C1 segment of cervical spinal cord (tissue), 14 donors: Measurements from ENCODE around the gene PARD3B.
"Not testable (repeated sequence)": the region's sequence is repeated elsewhere in the genome, so short reads cannot be mapped to it uniquely, and the experiment has no call there.

ENCODE experiments used
- DNase-seq, 14 donors: peaks; one replicate each; lab custom pipeline; 2025; lab: John Stamatoyannopoulos, UW

PARD3B gene

DNA sequence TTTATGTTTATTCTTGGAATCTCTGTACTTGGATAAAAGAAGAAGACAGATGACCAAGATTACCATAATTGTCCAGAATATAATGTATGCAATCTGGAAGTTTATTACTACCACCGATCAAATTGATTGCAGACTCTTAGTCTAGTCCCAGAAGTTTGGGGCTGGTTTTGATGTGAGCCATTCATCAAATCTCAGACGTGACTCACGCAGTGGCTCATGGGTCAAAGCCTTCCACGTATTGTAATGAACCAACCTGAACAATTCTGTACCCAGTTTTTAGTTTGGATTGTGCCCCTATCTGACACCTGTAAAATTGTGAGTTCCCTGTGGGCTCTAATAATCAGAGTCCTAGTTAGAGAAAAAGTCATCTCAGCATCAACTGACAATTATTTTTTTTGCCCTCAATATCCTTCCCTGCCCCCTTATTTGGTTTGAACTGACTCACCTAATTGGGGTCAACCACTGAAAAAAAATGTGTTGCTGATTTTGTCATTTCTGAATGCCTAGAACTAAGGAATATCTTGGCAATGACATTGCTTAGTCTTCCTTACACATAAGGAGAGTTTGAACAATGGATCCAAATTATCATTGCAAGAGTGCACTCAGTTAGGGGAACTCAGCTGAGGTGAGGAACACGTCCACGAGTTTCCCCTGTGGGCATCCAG is 917.5 kb downstream of the PARD3B start:
- DNase-seq: no peak

GRCh38 chr2:205463466-205464025 is 918.3 kb downstream of the PARD3B start:
- DNase-seq: no peak

DNA sequence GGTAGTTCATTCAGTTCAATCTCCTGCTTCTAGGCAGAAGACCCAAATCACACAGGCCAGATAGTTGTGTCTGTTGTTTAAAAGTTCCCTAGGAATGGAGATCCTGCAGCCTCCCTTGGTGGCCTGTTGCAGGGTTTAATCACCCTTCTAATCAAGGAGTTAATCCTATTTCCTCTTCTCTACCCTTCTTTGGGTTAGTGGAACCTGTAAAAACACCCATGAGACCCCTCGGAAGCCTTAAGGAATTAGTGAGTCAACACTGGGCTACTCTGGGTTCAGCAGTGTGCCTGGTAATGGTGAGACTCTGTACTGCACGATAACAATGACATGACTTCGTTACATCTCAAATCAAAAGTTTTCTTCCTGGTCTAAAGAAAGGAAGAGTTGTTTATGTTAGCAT is 919.4 kb downstream of the PARD3B start:
- DNase-seq: no peak

- no peak for DNase-seq
Observed at GRCh38 chr2:205465791-205466190, 920.5 kb downstream of the PARD3B start.

DNA sequence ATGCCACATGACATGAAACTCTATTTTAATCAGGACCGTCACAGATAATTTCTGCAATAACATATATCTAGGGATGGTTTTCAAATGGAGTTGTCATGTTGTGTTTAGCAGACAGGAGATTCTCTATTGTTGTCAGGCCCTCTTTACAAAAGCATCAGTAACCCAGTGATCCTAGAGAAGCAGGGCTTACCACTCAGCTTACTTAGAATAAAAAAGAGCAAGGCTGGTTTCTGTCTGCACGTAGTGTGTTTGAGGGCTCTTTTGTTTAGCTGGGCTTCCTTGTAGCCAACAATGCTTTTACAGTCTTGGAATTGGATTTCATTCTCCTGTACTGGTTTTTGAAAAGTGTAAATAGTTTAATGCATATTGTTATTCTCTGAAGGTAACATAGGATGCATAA is 926.5 kb downstream of the PARD3B start:
- DNase-seq: no peak

GRCh38 chr2:205473791-205474190 is 928.5 kb downstream of the PARD3B start:
- DNase-seq: no peak

- DNase-seq: no peak
Observed at GRCh38 chr2:205474741-205475415, 929.6 kb downstream of the PARD3B start.

DNA sequence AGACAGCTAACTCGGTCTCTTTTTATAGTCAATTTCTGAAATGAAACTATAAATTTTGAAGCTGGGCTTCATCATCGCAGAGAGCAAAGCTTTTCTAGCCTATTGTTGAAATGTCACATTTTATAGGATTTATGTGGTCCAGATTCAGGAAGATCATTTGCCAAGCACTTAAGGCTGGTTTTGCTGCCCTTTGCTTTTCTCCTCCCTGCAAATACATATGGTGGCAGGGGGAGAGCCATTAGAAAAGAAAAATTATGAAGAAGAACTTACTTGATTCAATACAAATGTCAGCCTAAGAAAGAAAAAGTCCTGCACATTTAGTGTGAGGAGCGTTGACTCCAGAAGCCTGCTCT is 930.1 kb downstream of the PARD3B start:
- DNase-seq: no peak

DNA sequence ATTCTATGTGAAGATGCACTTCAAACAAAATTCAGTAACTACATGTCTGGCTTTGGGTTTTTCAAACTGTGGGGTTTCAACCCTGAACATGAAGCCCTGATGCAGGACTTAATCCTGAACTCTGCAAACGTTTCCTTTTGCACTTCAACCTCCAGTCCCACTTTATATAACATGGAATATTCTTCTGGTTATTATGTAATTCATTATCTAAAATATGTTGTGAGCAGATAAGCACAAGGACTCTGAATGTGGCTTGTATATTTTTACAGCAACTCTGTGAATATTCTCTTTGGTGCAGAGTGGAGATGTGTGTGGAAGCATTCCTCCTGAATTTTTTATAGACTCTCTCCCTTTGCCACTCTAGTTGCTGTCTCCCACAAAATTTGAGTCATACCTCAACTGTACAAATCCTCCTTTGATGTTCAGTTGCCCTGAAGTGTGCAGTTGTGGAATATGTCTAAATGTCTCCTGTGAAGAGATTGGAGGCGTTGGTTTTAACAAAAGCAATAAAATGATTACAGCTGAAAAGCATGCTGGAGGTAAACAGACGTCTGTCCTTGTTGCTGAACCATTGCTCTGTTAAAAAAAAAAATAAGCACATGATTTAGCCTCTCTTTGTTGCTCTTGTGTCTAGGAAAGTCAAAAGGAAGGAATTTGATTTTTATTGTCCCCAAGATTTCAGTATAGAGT is 931.9 kb downstream of the PARD3B start:
- DNase-seq: no peak

- no peak for DNase-seq
Observed at GRCh38 chr2:205481861-205482260, 936.6 kb downstream of the PARD3B start.

DNA sequence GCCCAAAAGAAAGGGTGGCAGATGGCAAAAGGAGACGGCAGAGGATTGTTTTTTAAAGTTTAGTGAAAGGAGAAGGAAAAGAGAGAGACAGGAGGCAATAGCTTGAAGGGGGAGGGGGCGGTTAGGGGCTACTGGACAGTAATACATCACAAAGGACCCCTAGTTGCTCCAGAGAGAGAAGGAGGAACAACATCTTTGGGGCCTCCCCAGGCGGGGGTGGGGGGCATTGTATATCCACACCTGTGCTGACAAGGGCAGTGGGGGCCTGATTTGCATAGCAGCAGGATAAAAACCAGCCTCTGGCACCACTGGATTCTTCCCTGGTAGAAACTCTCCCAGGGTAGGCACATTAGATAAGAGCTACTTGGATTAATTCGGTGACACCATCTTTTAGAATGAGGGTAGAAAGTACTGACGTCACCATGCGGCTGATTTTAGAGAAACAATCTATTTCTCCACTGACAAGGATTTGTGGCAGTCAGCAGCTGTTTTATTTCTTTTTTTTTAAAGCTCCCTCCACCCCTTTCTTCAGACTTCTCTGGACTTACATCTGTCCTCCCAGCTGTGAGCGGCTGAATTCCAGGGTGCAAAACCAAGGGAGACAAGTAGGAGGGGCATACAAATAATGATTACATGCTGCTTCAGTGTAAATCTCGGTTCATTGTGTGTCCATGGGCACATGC is 937.3 kb downstream of the PARD3B start:
- DNase-seq: no peak

- no peak for DNase-seq
Observed at GRCh38 chr2:205483095-205483494, 937.8 kb downstream of the PARD3B start.

- DNase-seq: no peak
Observed at GRCh38 chr2:205484215-205484614, 938.9 kb downstream of the PARD3B start.

DNA sequence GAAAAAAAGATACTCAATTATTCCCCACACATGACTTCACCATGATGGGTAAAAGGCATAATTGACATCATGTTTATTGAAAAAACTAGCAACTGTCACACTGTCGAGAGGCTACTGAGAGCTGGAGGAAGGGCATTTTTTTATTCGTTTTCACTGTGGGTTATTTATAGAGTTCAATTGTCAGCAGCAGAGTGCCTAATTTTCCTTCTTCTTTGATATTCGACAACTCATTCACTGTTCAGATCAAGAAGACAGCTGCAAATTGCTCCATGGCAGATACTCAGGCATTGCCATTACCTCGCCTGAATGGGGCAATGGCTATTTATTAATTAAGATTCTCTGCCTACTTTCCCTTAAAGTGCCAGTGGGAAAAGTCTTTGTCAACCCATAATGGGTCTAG is 939.5 kb downstream of the PARD3B start:
- no peak for DNase-seq

- DNase-seq: not testable (repeated sequence)
Observed at GRCh38 chr2:205493528-205493927, 948.3 kb downstream of the PARD3B start.

- DNase-seq: no peak
Observed at GRCh38 chr2:205494537-205495235, 949.4 kb downstream of the PARD3B start.

DNA sequence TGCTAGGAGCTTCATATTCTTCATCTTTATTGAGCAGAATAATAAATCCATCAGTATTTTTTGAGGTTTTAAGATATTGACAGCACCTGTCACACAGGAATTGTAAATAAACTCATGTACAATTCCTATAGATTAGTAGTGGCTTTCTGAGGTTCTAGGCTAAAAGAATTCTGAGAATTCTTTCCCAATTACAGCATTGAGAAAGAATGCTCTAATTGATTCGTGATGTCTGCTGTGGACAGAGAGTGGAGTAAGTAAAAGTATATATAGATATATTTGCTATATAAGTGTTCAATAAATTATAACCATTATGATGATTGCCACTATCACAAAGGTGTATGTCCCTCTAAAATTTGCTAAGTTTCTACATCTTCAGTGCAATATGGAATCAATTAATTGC is 950.5 kb downstream of the PARD3B start:
- DNase-seq: no peak

- DNase-seq: no peak
Observed at GRCh38 chr2:205496370-205496769, 951.1 kb downstream of the PARD3B start.

- DNase-seq: no peak
Observed at GRCh38 chr2:205496772-205497171, 951.5 kb downstream of the PARD3B start.

- DNase-seq: no peak
Observed at GRCh38 chr2:205499006-205499405, 953.7 kb downstream of the PARD3B start.

DNA sequence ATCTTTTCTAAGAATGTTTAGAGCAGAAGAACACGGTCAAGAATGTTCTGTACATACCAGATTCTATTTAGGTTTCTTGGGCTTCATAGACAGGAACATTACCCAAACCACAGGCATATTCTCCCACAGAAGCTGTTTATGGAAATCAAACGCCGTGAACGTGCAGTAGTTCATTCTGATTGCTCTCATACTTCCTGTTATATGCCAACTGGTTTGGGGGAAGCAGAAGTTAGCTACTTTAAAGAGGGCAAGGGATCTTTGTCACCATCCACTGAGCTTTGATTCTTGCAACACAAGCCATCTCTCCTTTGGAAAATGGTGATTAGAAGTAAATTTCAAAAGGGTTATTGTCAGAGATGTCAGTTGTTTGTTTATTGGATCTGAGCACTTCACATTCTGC is 954.8 kb downstream of the PARD3B start:
- DNase-seq: no peak

DNA sequence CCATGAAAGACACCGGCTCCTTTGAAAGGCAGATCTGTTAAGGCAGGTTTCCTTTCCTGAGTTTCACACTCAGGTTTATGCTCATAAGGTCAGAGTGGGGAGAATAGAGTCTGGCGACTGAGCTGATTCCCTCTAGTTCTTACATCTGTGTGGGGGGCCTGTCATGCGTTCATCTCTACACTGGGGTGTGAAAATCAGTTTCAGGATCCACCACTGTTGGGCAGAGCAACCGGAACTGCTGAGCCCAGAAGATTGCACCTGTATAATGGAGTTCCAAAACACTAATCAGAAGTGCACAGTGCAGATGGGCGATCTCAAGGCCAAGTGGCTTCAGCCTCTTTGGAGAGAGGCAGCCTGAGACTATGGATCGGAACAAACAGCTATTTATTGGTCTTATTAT is 955.7 kb downstream of the PARD3B start:
- no peak for DNase-seq
